ENCODE data around the gene PPP2R5C.

- no peak for TF ChIP-seq ETV6 (CRISPR knock-in tag; IDR thresholded peaks at IDR 0.05)
- no peak for TF ChIP-seq CTCF (IDR thresholded peaks at IDR 0.05)
- no peak for TF ChIP-seq TCF7 (CRISPR knock-in tag; IDR thresholded peaks at IDR 0.05; ENCODE audit: low read depth)
- no peak for TF ChIP-seq ATF2 (CRISPR knock-in tag; IDR thresholded peaks at IDR 0.05; ENCODE audit: borderline replicate concordance, low read depth)
- no peak for TF ChIP-seq NR3C1 (CRISPR knock-in tag; conservative IDR thresholded peaks at IDR 0.05; ENCODE audit: low read depth)
- TF ChIP-seq, protein P1, sequence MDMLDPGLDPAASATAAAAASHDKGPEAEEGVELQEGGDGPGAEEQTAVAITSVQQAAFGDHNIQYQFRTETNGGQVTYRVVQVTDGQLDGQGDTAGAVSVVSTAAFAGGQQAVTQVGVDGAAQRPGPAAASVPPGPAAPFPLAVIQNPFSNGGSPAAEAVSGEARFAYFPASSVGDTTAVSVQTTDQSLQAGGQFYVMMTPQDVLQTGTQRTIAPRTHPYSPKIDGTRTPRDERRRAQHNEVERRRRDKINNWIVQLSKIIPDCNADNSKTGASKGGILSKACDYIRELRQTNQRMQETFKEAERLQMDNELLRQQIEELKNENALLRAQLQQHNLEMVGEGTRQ (CRISPR knock-in tag; IDR thresholded peaks at IDR 0.05), result no peak
- TF ChIP-seq SMAD4 (CRISPR knock-in tag; IDR thresholded peaks at IDR 0.05), result no peak
- no peak for TF ChIP-seq SP1 (CRISPR knock-in tag; conservative IDR thresholded peaks at IDR 0.05)
- no peak for TF ChIP-seq PRDM15 (CRISPR knock-in tag; IDR thresholded peaks at IDR 0.05)
- no peak for TF ChIP-seq ZNF232 (CRISPR knock-in tag; IDR thresholded peaks at IDR 0.05)
- TF ChIP-seq NFATC4 (CRISPR knock-in tag; IDR thresholded peaks at IDR 0.05), result no peak
- no peak for TF ChIP-seq E2F4 (CRISPR knock-in tag; IDR thresholded peaks at IDR 0.05; ENCODE audit: borderline replicate concordance, low read depth)
Measured at GRCh38 chr14:101929946-101930345, 168.4 kb downstream of the PPP2R5C start.

Data from WTC11 (cell line).